Naive thymus-derived CD4-positive, alpha-beta T cell (primary cell): Measurements from ENCODE around the gene ZNF117. TPM values are rescaled to one million over a fixed set of nuclear protein-coding genes. Genes with fewer than 3 reads are reported as not detected.
"Not testable (repeated sequence)": the region's sequence is repeated elsewhere in the genome, so short reads cannot be mapped to it uniquely, and the experiment has no call there.

Experiments
- ATAC-seq: fragments of 150-1000 bp; cut with Tn5 transposase; 2 replicates; pipeline ENCODE4 v1.10.0; 2021; ENCODE audit warnings: mild to moderate bottlenecking, moderate library complexity
- CTCF ChIA-PET: fragments of 350-600 bp; sonication (Branson Sonifier 250); formaldehyde crosslinking; loops from one replicate; lab custom pipeline; 2021; ENCODE audit warnings: antibody characterized with exemption; lab: Charles Lee
- POLR2A ChIA-PET: fragments of 350-600 bp; sonication (Branson Sonifier 250); formaldehyde crosslinking; loops from one replicate; lab custom pipeline; 2021; ENCODE audit warnings: antibody characterized with exemption, inconsistent platforms; lab: Charles Lee
- DNase-seq, 9 donors: peaks; one replicate each; pipeline versions ENCODE4 v3.0.0 to v3.0.0-alpha.2; 2020 to 2022; ENCODE audit warnings: mixed read lengths in 1 of 9
- H3K27ac ChIP-seq: one replicate; pipeline ENCODE4 v1.7.0; 2013; ENCODE audit warnings: mild to moderate bottlenecking, low read depth, low read length, moderate library complexity
- H3K27me3 ChIP-seq, 2 donors: one replicate each; pipeline ENCODE4 v1.7.0; 2013; ENCODE audit warnings: low read length in 2 of 2, mild to moderate bottlenecking in 2 of 2, moderate library complexity in 2 of 2; ENCODE audit not compliant: control insufficient read depth in 2 of 2, insufficient read depth in 2 of 2
- H3K36me3 ChIP-seq, 3 experiments: 1 replicate in 2 of 3; 2 replicates in 1 of 3; pipeline ENCODE4 v1.7.0; 2013; ENCODE audit warnings: low read length in 3 of 3, mild to moderate bottlenecking in 3 of 3, moderate library complexity in 1 of 3; ENCODE audit not compliant: insufficient read depth in 3 of 3, control insufficient read depth in 2 of 3
- H3K4me1 ChIP-seq, 2 donors: one replicate each; pipeline ENCODE4 v1.7.0; 2013; ENCODE audit warnings: low read length in 2 of 2, mild to moderate bottlenecking in 2 of 2, moderate library complexity in 1 of 2; ENCODE audit not compliant: control insufficient read depth in 2 of 2, insufficient read depth in 2 of 2
- H3K4me3 ChIP-seq: 2 replicates; pipeline ENCODE4 v1.7.0; 2013; ENCODE audit warnings: mild to moderate bottlenecking, low read length
- H3K9me3 ChIP-seq, 3 experiments: 1 replicate in 2 of 3; 2 replicates in 1 of 3; pipeline ENCODE4 v1.7.0; 2013; ENCODE audit warnings: low read length in 3 of 3; ENCODE audit not compliant: control insufficient read depth in 2 of 3
- H3K27ac Mint-ChIP-seq, 9 donors: one replicate each; pipeline ENCODE4 v1.8.0; 2020 to 2022; ENCODE audit warnings: mixed read lengths in 9 of 9, mild to moderate bottlenecking in 8 of 9, moderate library complexity in 5 of 9, inconsistent platforms in 2 of 9
- H3K27me3 Mint-ChIP-seq, 5 donors: one replicate each; pipeline ENCODE4 v1.8.0; 2021 to 2022; ENCODE audit warnings: mixed read lengths in 5 of 5, mild to moderate bottlenecking in 1 of 5
- H3K36me3 Mint-ChIP-seq, 5 donors: one replicate each; pipeline ENCODE4 v1.8.0; 2020 to 2022; ENCODE audit warnings: mixed read lengths in 5 of 5, mild to moderate bottlenecking in 3 of 5, inconsistent platforms in 1 of 5
- H3K4me1 Mint-ChIP-seq, 7 donors: one replicate each; pipeline ENCODE4 v1.8.0; 2020 to 2022; ENCODE audit warnings: mixed read lengths in 7 of 7, mild to moderate bottlenecking in 3 of 7, inconsistent platforms in 1 of 7
- H3K4me3 Mint-ChIP-seq, 10 donors: one replicate each; pipeline ENCODE4 v1.8.0; 2020 to 2022; ENCODE audit warnings: mild to moderate bottlenecking in 10 of 10, mixed read lengths in 10 of 10, moderate library complexity in 6 of 10, inconsistent platforms in 2 of 10
- H3K9me3 Mint-ChIP-seq, 11 donors: one replicate each; pipeline ENCODE4 v1.8.0; 2020 to 2022; ENCODE audit warnings: mixed read lengths in 11 of 11, mild to moderate bottlenecking in 4 of 11, inconsistent platforms in 1 of 11, moderate library complexity in 1 of 11
- intact Hi-C, 2 donors: fragments of 100-400 bp; cut with micrococcal nuclease; formaldehyde crosslinking; loops; one replicate each; pipeline ENCODE4 v1.15.1; 2023
- polyA plus RNA-seq, 2 donors: library from polyadenylated mRNA; unstranded; fragments of 300-500 nt; fragmentation: Illumina TruSeq; gene quantifications; one replicate each; pipeline ENCODE4 v1.2.3, GENCODE V29; 2021
- total RNA-seq, 6 experiments: library from RNA in 5 of 6; stranded (reverse) in 5 of 6; gene quantifications; 1 replicate in 5 of 6; 2 replicates in 1 of 6; pipeline ENCODE4 v1.2.3 and lab custom pipeline; 2021 to 2026

The ZNF117 gene
- total and polyA plus RNA-seq, 7 experiments from 2014 or later: 0.71 to 6.0 (median 4.0) TPM

DNA sequence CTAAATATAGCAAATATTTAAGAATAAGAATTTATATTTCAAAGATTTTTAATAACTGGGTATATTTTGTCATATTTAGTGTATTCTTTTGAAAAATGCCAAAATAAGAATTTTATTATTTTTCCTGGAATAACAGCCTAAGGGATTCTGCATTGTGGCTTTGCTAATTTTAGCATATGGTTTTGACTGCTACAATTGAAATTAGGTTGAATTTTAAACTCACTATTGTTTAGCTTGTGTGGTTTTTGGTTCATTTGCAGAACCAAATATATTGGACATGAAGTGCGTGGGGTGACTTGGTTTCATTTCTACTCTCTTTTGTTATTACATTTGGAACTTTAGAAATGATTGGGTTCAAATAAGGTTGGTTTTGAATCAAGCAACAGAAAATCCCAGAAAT, 52.3 kb downstream of the ZNF117 start:
- H3K4me3 ChIP-seq: no peak overlapping the region
- H3K9me3 ChIP-seq: peaks cover 0 to 3% (median 0%) of the 10 kb centered on the region in 3 experiments
- no peak overlapping the region for H3K27ac ChIP-seq
- peaks cover 0 to 72% (median 18%) of the 10 kb centered on the region in 11 donors for H3K9me3 Mint-ChIP-seq
- no peaks in the 10 kb centered on the region for H3K4me1 Mint-ChIP-seq
- no peaks in the 10 kb centered on the region for H3K4me1 ChIP-seq
- H3K4me3 Mint-ChIP-seq: no peak overlapping the region
- peaks cover 0 to 5% (median 0%) of the 10 kb centered on the region in 5 donors for H3K27me3 Mint-ChIP-seq
- no peaks in the 10 kb centered on the region for H3K36me3 ChIP-seq
- peaks cover 0 to 10% (median 7%) of the 10 kb centered on the region in 5 donors for H3K36me3 Mint-ChIP-seq
- H3K27me3 ChIP-seq: no peaks in the 10 kb centered on the region
- ATAC-seq (no peak), DNase-seq (no peak)
- POLR2A ChIA-PET: no interaction called here
- CTCF ChIA-PET: interaction anchor here (0.6 to 1.7 kb wide), 3 partner anchors 10 to 1182 kb away, joined by 3 to 4 read pairs (median 4); no protein-coding TSS in a partner anchor
- intact Hi-C loops: no loop called here
- no peak overlapping the region for H3K27ac Mint-ChIP-seq

- H3K4me3 Mint-ChIP-seq: no peak overlapping the region
- Histone ChIP-seq H3K4me1 (no peaks in the 10 kb centered on the region), H3K36me3 (no peaks in the 10 kb centered on the region), H3K27me3 (no peaks in the 10 kb centered on the region), H3K9me3 (peaks cover 0 to 17% (median 0%) of the 10 kb centered on the region in 3 experiments), H3K4me3 (no peak overlapping the region), H3K27ac (no peak overlapping the region)
- ATAC-seq (no peak), DNase-seq (no peak)
- H3K36me3 Mint-ChIP-seq: peaks cover 0 to 16% (median 10%) of the 10 kb centered on the region in 5 donors
- no peak overlapping the region for H3K27ac Mint-ChIP-seq
- CTCF ChIA-PET: interaction anchor here (1.0 kb wide), 1 partner anchor 31 kb away, joined by 4 read pairs; no protein-coding TSS in a partner anchor
- no peaks in the 10 kb centered on the region for H3K27me3 Mint-ChIP-seq
- POLR2A ChIA-PET: no interaction called here
- no peaks in the 10 kb centered on the region for H3K4me1 Mint-ChIP-seq
- intact Hi-C loops: no loop called here
- H3K9me3 Mint-ChIP-seq: peaks cover 0 to 81% (median 22%) of the 10 kb centered on the region in 11 donors
Measured at GRCh38 chr7:64934478-64934877, 56.4 kb downstream of the ZNF117 start.

DNA sequence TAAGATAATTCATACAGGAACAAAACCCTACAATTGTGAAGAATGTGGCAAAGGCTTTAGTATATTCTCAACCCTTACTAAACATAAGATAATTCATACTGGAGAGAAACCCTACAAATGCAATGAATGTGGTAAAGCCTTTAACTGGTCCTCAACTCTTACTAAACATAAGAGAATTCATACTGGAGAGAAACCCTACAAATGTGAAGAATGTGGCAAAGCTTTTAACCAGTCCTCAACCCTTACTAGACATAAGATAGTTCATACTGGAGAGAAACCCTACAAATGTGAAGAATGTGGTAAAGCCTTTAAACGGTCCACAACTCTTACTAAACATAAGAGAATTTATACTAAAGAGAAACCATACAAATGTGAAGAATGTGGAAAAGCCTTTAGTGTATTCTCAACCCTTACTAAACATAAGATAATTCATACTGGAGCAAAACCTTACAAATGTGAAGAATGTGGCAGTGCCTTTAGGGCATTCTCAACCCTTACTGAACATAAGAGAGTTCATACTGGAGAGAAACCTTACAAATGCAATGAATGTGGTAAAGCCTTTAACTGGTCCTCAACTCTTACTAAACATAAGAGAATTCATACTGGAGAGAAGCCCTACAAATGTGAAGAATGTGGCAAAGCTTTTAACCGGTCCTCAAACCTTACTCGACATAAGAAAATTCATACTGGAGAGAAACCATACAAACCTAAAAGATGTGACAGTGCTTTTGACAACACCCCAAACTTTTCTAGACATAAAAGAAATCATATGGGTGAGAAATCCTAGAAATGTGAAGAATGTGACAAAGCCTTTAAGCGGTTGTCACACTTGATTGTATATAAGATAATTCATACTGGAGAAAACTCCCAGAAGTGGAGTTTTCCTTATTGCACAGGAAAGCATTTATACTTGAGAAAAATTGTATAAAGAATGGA, 62.3 kb downstream of the ZNF117 start:
- H3K36me3 Mint-ChIP-seq: peaks cover 23 to 62% (median 61%) of the 10 kb centered on the region in 5 donors

More for the DNA sequence above, 62.3 kb downstream of the ZNF117 start:
- H3K27me3 ChIP-seq, H3K4me3 Mint-ChIP-seq, DNase-seq, POLR2A ChIA-PET, H3K27ac Mint-ChIP-seq, H3K27me3 Mint-ChIP-seq, H3K27ac ChIP-seq, CTCF ChIA-PET, H3K4me1 Mint-ChIP-seq, H3K4me1 ChIP-seq, ATAC-seq, H3K4me3 ChIP-seq, intact Hi-C loops: not testable (repeated sequence)
- Histone ChIP-seq H3K36me3 (peaks cover 13 to 44% (median 15%) of the 10 kb centered on the region in 3 experiments), H3K9me3 (peaks cover 14 to 55% (median 23%) of the 10 kb centered on the region in 3 experiments)
- H3K9me3 Mint-ChIP-seq: peaks cover 6 to 88% (median 53%) of the 10 kb centered on the region in 11 donors

Other genes starting within 250 kb of the ZNF117 start
- gene ZNF138, start 196.6 kb downstream of the ZNF117 start, total RNA-seq: 10 to 100 TPM in 4 of 5 experiments, 1 to 10 TPM in 1; 8.8 to 19.0 (median 10.6) TPM
- 10 to 100 TPM; 12.4 to 16.9 TPM for gene ZNF138, start 196.6 kb downstream of the ZNF117 start, polyA plus RNA-seq
- 10 to 100 TPM in 1 of 5 experiments, 1 to 10 TPM in 4; 3.8 to 10.9 (median 7.5) TPM for gene ZNF273, start 87.8 kb downstream of the ZNF117 start, total RNA-seq
- gene ZNF273, start 87.8 kb downstream of the ZNF117 start, polyA plus RNA-seq: 1 to 10 TPM; 3.6 to 5.8 TPM
- gene ERV3-1, start 15.7 kb upstream of the ZNF117 start, total RNA-seq: 10 to 100 TPM; 12.2 to 22.9 (median 14.9) TPM
- 10 to 100 TPM in 1 of 2 donors, 1 to 10 TPM in 1; 7.9 to 10.4 TPM for gene ERV3-1, start 15.7 kb upstream of the ZNF117 start, polyA plus RNA-seq